HG03280 (cell line): ENCODE data around the gene TGFBR3L.
"Not testable (repeated sequence)": the region's sequence is repeated elsewhere in the genome, so short reads cannot be mapped to it uniquely, and the experiment has no call there.

Source experiments
- ATAC-seq: cut with Tn5 transposase; IDR thresholded peaks from one replicate; pipeline ENCODE4 v1.9.1; 2021; ENCODE audit warnings: mild to moderate bottlenecking, moderate library complexity; ENCODE audit not compliant: unreplicated experiment

The TGFBR3L gene

DNA sequence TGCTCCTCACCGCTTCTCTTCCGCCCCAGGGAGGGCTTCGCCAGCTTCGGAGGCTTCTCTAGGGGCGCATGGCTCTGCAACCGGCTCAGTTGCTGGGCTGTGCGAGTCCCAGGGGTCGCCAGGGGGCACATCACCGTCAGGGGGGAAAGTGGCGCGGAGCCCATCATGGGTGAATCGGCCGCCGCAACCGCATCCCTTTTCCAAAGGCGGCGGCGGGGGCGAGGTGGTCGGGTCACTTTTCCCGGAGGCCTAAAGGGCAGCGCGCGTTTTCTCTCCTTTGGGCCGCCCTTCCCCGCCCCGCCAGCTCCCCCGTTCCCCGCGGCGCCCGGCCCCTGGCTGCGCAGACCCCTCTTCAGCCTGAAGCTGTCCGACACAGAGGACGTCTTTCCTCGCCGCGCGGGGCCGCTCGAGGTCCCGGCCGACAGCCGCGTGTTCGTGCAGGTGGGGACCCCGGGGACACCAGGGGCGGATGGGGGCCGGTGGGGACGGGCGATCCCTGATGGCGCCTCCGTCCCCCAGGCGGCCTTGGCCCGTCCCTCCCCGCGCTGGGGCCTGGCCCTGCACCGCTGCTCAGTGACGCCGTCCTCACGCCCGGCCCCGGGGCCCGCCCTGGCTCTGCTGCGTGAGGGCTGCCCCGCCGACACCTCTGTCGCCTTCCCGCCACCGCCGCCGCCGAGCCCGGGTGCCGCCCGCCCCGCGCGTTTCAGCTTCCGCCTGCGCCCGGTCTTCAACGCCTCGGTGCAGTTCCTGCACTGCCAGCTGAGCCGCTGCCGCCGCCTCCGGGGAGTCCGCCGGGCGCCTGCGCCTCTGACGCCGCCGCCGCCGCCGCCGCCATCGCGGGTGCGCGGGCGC lies 1.7 kb downstream of the TGFBR3L start:
- no peak for ATAC-seq

DNA sequence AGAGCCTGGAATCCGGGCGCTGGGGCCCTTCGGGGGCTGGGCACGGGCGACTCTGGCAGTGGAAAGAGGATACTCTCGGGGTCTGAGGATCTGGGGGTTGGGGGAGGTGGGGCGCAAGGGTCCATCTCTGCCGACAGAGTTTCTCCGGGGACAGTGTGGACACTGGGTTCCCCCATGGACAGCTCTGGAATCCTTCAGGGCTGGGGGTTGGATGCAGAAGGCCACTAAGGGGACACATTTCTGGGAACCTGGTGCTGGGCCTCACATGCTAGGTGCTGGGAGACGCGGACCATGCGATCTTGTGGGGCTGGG lies 2.3 kb downstream of the TGFBR3L start:
- ATAC-seq: no peak

DNA sequence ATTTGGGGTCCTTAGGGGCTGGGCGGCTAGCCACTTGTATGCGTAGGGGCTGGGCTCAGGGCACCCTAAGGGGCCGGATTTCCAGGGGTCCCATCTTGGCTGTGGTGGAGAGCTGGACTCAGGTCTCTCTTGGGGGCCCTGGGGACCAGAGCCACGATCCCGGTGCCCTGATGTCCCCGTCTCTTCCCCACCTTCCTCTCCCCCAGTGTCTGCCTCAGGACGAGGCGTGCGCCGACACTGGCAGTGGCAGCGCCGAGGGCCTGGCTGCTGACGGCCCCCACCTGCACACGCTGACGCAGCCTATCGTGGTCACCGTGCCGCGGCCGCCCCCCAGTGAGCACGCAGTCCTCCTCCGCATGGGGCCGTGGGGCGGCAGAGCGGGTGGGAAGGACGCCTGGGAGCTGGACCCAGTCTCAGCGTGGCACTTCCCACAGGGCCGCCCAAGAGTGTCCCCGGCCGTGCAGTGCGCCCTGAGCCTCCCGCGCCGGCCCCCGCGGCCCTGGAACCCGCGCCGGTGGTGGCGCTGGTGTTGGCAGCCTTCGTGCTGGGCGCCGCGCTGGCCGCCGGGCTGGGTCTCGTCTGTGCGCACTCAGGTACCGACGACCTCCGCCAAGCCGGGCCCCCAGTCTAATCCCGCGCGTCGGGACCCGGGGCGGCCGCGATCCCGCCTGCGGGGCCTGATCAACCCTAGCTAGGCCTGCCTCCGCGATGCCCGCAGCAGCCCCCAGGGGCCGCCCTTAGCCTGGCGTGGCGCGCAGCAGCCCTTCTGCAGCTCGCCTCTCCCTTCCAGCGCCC lies 2.8 kb downstream of the TGFBR3L start:
- ATAC-seq: no peak

DNA sequence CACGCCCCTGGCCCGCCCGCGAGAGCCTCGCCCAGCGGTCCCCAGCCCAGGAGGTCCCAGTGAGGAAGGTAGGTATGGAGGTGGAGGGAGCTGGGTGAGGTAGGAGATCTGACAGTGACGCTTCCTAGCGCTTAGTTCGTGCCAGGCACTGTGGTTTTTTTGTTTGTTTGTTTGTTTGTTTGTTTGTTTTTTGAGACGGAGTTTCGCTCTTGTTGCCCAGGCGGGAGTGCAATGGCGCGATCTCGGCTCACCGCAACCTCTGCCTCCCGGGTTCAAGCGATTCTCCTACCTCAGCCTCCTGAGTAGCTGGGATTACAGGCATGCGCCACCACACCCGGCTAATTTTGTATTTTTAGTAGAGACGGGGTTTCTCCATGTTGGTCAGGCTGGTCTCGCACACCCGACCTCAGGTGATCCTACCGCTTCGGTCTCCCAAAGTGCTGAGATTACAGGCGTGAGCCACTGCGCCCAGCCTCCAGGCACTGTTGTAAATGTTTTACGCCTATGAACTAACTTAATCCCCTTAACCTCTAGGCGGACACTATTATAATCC lies 3.5 kb downstream of the TGFBR3L start:
- not testable (repeated sequence) for ATAC-seq

DNA sequence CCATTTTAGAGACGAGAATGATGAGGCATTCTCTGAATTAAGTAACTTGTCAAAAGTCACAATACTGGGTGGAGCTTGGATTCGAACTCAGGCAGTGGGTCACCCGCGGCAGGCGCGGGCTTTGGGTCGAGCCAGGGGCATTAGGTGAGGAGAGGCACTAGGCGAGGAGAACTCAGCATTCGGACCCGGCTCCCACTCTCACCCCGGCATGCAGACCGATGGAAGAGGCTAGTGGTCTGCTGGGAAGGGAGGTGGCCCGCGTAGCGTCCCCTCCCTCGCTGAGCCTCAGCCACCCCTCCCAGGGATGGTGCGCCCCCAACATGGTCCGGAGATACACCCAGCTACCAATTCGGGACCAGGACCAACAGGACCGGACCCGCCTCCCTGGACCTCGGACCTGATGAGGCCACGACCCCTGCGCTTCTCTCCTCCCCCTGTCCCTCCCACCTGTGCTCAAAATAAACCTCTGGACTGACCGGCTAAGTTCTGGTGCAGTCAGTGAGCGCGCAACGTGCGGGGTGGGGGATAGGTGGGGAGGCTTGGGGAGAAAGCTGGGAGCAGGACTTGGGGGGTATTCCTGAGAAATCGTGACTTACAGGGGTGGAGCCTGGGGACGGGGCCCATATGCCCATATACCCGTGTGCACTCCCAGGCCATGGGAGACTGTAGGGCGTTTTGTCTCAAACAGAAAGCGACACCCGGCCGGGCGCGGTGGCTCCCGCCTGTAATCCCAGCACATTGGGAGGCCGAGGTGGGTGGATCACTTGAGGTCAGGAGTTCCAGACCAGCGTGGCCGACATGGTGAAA lies 4.2 kb downstream of the TGFBR3L start:
- ATAC-seq: no peak

DNA sequence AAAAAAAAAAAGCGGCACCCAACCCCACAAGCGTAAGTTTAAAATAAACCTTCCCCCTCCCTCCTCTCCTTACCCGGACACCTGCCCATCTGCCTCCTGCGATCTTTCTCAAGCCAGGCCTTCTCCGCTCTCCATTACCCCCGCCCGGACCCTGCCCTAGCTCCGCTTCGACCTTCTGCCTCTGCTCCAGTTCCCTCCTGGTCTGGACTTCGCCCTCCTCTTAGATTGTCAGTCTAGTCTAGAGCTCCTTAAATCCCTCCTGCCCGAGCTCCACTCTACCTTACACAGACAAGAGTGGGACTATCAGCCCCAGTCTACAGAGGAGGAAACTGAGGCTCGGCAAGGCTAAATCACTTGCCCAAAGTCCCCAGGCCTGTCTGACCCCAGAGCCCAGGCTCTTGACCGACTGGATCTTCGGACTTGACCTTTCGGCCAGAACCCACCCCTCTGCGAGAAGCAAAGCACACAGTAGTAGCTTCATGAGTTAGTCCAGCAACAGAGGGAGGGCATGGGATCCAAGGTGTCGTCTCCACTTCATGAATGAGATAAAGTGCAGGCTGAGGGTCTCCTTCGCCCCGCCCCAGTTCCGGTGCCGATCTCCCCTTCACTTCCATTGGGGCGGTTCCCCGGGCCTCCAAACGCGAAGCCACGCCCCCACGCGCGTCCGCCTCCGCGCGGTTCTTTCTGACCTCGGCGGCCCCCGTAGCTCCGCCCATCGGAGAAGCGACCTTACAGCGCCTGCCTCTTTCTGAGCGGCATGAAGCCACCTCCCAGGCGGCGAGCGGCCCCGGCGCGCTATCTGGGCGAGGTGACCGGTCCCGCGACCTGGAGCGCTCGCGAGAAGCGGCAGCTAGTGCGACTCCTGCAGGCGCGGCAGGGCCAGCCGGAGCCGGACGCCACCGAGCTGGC lies 5.2 kb downstream of the TGFBR3L start, which contains the start of gene SNAPC2:
TSS of gene SNAPC2 (plus strand) at position 729 of the 909 bp plus-strand sequence. CDS start at position 758, 29 bp downstream.
- ATAC-seq: peak; percentile 56

DNA sequence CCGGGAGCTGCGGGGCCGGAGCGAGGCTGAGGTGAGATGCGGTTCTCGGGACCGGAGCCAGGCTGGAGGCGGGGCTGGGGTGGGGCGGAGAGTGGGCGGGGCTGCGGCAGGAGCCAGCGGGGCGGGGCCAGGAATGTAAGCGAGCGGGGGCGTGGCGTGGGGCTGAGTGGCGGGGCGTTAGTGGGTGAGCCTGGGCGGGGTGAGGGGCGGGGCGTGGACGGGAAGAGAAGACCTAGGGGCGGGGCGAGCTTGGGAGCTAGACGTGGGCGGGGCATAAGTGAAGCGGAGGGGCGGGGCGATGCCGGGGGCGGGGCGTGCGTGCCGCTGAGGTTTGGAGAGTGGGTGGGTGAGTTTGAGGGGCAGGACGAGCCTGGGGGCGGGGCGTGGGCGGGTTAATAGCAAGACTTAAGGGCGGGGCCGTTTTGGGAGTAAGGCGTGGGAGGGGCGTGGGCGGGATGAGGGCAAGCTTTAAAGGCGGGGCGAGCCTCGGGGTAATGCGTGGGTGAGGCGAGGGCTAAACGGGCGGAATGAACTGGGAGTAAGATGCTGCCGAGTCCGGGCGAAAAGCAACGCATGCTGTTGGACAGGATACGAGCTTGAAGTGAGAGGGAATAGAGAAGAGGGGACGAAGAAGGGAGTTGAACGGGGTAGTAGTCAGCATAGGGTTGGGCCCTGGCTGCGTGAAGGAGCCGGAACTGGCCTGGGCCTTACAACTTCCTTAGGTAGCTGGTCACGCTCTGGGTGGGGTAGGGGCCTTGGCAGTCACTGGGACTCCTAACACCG lies 6.1 kb downstream of the TGFBR3L start:
- peak; percentile 41 for ATAC-seq

DNA sequence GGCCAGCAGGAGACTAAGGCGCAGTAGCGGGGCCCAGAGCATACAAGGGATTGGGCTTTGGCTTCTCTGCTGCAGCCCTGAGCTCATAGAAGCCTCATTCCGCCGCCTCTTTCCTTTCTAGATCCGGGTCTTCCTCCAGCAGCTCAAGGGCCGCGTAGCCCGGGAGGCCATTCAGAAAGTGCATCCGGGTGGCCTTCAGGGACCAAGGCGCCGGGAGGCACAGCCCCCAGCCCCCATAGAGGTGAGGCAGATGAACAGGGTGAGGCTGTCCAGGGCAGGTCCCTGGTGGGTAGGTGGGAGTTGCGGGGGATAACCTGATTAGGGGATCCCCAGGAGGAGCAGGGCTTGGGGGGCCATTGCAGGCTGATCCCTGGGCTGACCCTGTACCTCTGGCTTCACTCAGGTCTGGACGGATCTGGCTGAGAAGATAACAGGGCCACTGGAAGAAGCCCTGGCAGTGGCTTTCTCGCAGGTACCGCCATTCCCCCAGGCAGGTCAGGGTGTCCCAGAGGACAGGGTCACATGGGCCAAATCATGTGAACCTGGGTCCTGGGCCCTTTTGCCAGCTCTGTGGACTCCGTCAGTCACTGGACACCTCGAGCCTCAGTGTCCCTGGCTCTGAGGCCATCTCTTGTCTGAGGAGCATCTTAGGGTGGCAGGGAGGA lies 6.8 kb downstream of the TGFBR3L start:
- ATAC-seq: no peak

DNA sequence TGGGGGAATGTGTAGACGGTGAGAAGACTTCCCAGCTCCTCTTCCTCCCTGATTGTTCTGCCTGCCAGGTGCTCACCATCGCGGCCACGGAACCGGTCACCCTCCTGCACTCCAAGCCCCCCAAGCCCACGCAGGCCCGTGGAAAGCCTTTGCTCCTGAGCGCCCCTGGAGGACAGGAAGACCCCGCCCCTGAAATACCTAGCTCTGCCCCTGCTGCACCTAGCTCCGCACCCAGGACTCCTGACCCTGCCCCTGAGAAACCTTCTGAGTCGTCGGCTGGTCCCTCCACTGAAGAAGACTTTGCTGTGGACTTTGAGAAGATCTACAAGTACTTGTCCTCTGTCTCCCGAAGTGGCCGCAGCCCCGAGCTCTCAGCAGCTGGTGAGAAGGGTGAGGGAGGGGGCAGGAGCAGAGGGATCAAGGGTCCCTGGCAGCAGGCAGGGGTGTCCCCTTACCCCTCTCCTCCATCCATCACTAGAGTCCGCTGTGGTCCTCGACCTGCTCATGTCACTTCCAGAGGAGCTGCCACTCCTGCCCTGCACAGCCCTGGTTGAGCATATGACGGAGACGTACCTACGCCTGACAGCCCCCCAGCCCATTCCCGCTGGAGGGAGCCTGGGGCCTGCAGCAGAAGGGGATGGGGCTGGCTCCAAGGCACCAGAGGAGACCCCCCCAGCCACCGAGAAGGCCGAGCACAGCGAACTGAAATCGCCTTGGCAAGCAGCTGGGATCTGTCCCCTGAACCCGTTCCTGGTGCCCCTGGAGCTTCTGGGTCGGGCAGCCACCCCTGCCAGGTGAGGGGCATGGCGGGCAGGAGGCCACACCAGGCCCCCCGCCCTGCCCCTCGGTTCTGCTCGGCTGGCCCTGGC lies 7.6 kb downstream of the TGFBR3L start:
- ATAC-seq: no peak

DNA sequence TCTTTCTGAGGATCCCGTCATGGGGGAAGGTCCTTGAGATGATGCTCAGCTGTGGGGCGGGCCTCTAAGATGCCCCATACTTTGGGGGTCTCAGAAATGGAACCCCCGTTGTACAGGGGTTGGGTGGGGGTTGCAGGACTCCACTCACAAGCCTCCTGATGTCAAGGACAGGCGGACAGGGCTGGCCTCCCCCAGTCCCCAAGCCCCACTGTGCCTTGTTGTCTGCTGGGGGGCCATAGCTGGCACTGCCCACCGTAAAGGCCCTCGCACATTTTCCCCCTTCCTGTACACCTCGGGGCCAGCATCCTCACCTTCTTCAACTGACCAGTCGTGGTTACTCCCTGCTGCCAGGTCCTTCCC lies 8.2 kb downstream of the TGFBR3L start:
- ATAC-seq: no peak

DNA sequence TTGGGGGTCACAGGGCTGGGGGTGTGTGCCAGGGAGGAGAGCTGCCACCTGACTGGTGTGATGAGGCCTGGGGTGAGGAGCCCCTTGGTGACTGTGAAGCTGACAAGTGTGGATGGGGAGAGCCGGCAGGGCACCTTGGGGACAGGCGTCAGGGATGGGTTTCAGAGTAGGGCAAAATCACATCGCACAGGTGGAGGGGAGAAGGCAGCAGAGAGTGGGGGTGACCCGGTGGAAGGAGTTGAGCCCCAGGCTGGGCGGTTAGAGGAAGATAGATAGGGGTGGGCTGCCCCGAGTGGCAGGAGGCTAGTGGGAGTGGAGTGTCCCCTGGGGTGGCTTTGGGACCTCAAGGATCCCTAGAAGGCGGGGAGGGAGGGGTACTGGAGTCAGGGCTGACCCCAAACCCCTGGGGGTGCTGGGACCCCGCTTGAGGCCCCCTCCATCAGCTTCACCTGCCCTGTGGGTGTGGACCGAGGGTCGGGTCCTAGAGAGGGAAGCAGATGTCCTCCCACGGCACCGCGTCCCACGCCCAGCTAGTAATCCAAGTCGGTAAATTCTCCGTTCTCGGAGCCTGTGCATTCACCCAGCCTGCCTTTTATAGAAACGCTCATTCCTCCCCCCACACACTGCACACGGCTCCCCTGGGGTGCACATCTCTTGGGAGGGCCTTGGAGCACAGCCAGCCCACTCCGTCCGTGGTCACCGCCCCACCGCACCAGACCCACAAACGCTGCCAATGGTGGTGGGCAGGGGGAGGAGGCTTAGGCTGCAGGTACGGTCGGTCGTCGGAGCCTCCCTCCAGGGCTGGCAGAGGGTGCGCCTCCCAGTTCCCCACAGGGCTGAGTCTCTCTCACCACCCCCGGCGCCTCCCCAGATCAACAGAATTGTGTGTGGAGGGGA lies 8.9 kb downstream of the TGFBR3L start:
- no peak for ATAC-seq

DNA sequence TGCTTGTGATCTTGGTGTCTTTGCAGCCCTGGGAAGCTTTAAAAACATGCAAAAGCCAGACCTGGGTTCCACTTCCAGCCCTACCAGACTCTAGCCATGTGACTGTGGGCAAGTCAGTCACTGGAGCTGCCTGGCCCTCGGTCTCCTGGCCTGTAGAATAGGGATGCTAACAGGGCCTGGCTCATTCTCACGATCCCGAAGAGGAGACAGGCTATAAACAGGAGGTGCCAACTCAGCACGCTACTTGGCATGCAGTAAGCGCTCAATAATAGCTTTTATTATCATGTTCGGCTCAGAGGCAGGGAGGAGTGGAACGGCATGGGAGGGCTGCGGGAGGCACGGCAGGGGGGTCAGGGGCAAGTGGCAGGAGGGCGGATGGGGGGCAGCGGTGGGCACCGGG lies 9.6 kb downstream of the TGFBR3L start:
- no peak for ATAC-seq

DNA sequence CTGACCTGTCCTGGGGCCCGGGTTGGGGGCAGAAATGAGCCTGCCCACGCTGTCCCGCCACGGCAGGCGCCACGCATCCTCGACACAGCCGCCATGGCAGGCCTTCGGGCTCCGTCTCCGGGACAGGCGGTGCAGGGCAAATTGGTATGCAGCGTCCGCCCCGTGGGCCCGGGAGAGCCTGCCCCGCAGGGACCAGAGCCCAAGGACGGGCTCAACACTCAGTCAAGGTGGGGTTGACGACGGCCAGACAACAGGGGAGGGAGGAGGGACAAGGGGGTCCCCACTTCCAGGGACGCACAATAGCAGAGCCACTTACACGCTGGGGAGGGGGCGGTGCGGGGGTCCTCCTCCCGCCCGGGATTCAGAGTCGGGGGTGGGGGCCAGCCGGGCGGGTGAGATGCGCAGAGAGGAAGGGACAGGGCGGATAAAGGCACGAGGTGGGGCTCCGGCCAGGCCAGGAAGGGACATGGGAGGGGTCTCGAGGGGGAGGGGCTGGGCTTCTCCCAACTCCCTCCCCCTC lies 10.1 kb downstream of the TGFBR3L start:
- no peak for ATAC-seq

DNA sequence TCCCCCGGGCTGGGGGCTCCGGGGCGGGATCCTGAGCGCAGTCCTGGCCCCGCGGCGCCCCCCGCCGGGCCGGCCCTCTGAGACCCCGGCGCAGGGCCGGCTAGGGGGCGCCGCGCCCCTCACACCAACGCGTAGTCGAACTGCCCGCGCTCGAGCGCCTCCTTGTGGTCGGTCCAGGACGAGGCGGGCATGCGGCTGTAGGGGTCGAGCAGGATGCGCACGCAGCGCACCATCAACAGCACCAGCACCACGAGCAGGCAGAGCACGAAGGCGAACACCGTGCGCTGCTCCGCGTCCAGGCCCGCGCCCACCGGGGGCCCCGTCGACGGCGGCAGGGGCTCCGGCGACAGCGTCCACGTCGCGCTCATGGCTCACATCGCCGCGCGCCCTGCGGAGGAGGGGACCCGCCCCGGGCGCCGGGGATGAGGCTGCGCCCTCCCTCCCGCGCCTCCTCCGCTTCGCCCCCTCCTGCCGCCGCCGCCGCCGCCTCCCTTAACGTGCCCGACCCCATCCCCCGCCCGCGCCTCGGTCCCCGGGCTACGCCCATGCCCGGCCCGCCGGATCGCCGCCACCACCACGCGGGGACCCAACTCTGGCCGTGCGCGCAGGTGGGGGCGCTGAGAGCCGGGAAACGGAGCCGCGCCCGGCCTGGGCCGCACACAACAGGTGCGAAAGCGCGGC lies 10.7 kb downstream of the TGFBR3L start:
- peak; percentile 24 for ATAC-seq

DNA sequence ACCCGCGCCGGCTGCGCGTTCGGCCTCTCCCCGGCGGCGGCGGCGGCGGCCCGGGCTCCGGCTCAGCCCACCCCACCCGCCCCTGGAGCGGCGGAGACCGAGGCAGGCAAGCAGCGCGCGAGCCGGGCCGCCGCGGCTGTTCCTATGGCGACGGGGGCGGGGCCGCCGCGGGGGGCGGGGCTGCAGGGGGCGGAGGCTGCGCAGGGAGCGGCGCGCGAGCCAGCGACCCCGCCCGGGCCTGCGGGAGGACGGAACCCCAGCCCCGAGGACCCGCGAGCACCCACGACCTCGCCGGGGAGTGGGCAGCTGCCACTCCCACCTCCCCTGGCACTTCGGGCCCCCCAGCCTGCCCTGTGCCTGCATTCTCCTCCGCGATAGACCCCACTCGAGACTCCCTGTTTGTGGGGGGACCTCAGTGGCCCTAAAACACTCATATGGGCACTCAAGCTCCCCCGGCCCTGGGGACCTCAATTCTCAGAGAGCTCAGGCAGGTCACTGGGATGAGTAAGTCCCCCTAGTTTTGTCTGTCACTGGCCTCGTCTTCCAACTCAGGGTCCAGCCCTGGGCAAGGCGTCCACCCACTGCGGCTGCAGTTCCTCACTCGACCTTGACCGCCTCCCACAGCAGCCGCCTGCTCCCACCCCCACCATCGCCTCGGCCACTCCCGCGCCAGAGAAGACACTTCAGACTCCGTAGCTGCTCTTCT lies 11.5 kb downstream of the TGFBR3L start, which contains the start of gene CTXN1:
TSS of gene CTXN1 (minus strand) at position 115 of the 706 bp plus-strand sequence. CDS start 597 bp downstream, outside the sequence.
- peak; percentile 33 for ATAC-seq
